A549 (cell line): ENCODE results near the gene FLT3LG. TPM values are rescaled to one million over a fixed set of nuclear protein-coding genes. Genes with fewer than 3 reads are reported as not detected.

Source experiments
- CBX2 ChIP-seq: fragments of 200-600 bp; sonication (generic); IDR thresholded peaks from 2 replicates; pipeline ENCODE4 v1.6.1; 2016; ENCODE audit warnings: low read depth, mild to moderate bottlenecking, borderline replicate concordance
- CBX8 ChIP-seq: fragments of 200-600 bp; sonication (generic); IDR thresholded peaks from 2 replicates; pipeline ENCODE4 v1.6.1; 2016
- CEBPB ChIP-seq, 2 experiments: fragments of >200 bp in 1 of 2; sonication (Bioruptor Twin) in 1 of 2; formaldehyde crosslinking in 1 of 2; IDR thresholded peaks; 2 replicates each; pipeline ENCODE4 v1.6.1; 2012 to 2016
- CHD2 ChIP-seq: fragments of 150-350 bp; IDR thresholded peaks from 2 replicates; pipeline ENCODE4 v1.6.1; 2014; ENCODE audit warnings: low read length; ENCODE audit not compliant: partially characterized antibody
- EHF ChIP-seq: fragments of 250-450 bp; sonication (Bioruptor Pico); IDR thresholded peaks from 2 replicates; pipeline ENCODE4 v1.5.0; 2020; ENCODE audit warnings: mild to moderate bottlenecking
- EHMT2 ChIP-seq: fragments of 200-600 bp; sonication (generic); IDR thresholded peaks from 2 replicates; pipeline ENCODE4 v1.6.1; 2016; ENCODE audit warnings: antibody characterized with exemption, low read depth, mild to moderate bottlenecking, moderate library complexity
- EP300 ChIP-seq, 2 experiments: fragments of >200 bp; sonication (Bioruptor Twin); formaldehyde crosslinking; IDR thresholded peaks; 2 replicates in 1 of 2; 3 replicates in 1 of 2; pipeline ENCODE4 v1.6.1; 2016 to 2017
- ESRRA ChIP-seq: fragments of 150-350 bp; IDR thresholded peaks from 2 replicates; pipeline ENCODE4 v1.6.1; 2014; ENCODE audit warnings: mild to moderate bottlenecking, low read length, borderline replicate concordance
- FOSB ChIP-seq: fragments of 250-450 bp; sonication (Bioruptor Pico); IDR thresholded peaks from 2 replicates; pipeline ENCODE4 v1.5.0; 2020; ENCODE audit warnings: mild to moderate bottlenecking, moderate library complexity
- HEYL ChIP-seq: fragments of 250-450 bp; sonication (Bioruptor Pico); IDR thresholded peaks from 2 replicates; pipeline ENCODE4 v1.8.0; 2021; ENCODE audit warnings: mild to moderate bottlenecking, moderate library complexity
- HMGXB4 ChIP-seq: fragments of 250-450 bp; sonication (Bioruptor Pico); IDR thresholded peaks from 2 replicates; pipeline ENCODE4 v1.5.0; 2021; ENCODE audit warnings: mild to moderate bottlenecking, moderate library complexity, borderline replicate concordance
- HOXB13 ChIP-seq: fragments of 250-450 bp; sonication (Bioruptor Pico); IDR thresholded peaks from 2 replicates; pipeline ENCODE4 v1.5.0; 2020; ENCODE audit warnings: low read depth, mild to moderate bottlenecking, moderate library complexity
- JUN ChIP-seq, 2 experiments: fragments of >200 bp; sonication (Bioruptor Twin); formaldehyde crosslinking; IDR thresholded peaks; 2 replicates in 1 of 2; 3 replicates in 1 of 2; pipeline ENCODE4 v1.6.1; 2016 to 2017
- KDM5A ChIP-seq: fragments of 200-600 bp; sonication (generic); IDR thresholded peaks from 2 replicates; pipeline ENCODE4 v1.6.1; 2016; ENCODE audit warnings: antibody characterized with exemption, mild to moderate bottlenecking
- MAFK ChIP-seq: fragments of 450-650 bp; IDR thresholded peaks from 2 replicates; pipeline ENCODE4 v1.6.1; 2014; ENCODE audit not compliant: partially characterized antibody
- MYC ChIP-seq: IDR thresholded peaks from 2 replicates; pipeline ENCODE4 v1.6.1; 2012; ENCODE audit warnings: mild to moderate bottlenecking, inconsistent platforms, low read length, improper control_type of control experiment, borderline replicate concordance
- NFE2L2 ChIP-seq: fragments of 150-350 bp; conservative IDR thresholded peaks from 2 replicates; pipeline ENCODE4 v1.6.1; 2014; ENCODE audit warnings: low read length
- NPAS2 ChIP-seq: fragments of 250-450 bp; sonication (Bioruptor Pico); IDR thresholded peaks from 2 replicates; pipeline ENCODE4 v1.8.0; 2022; ENCODE audit warnings: mild to moderate bottlenecking, moderate library complexity, borderline replicate concordance
- NR3C1 ChIP-seq: fragments of >200 bp; sonication (Bioruptor Twin); formaldehyde crosslinking; IDR thresholded peaks from 3 replicates; pipeline ENCODE4 v1.6.1; 2017
- PHF8 ChIP-seq: fragments of 200-600 bp; sonication (generic); IDR thresholded peaks from 2 replicates; pipeline ENCODE4 v1.6.1; 2016; ENCODE audit warnings: low read depth, mild to moderate bottlenecking, antibody characterized with exemption, moderate library complexity, borderline replicate concordance
- POLR2A ChIP-seq: IDR thresholded peaks from 2 replicates; pipeline ENCODE4 v1.6.1; 2012; ENCODE audit warnings: mild to moderate bottlenecking, low read length
- RARB ChIP-seq: fragments of 250-450 bp; sonication (Bioruptor Pico); IDR thresholded peaks from 2 replicates; pipeline ENCODE4 v1.8.0; 2021; ENCODE audit warnings: mild to moderate bottlenecking, moderate library complexity
- RCOR1 ChIP-seq: fragments of 150-350 bp; IDR thresholded peaks from 2 replicates; pipeline ENCODE4 v1.6.1; 2014; ENCODE audit warnings: antibody characterized with exemption, low read length, low read depth
- RNF2 ChIP-seq: fragments of 200-600 bp; sonication (generic); IDR thresholded peaks from 2 replicates; pipeline ENCODE4 v1.6.1; 2016; ENCODE audit warnings: low read depth, mild to moderate bottlenecking, antibody characterized with exemption, moderate library complexity, borderline replicate concordance
- SMC3 ChIP-seq: fragments of >200 bp; sonication (Bioruptor Twin); formaldehyde crosslinking; IDR thresholded peaks from 3 replicates; pipeline ENCODE4 v1.6.1; 2018; ENCODE audit warnings: inconsistent platforms
- SREBF2 ChIP-seq: fragments of 450-650 bp; IDR thresholded peaks from 2 replicates; pipeline ENCODE4 v1.6.1; 2014; ENCODE audit warnings: mild to moderate bottlenecking, moderate library complexity
- TFCP2L1 ChIP-seq: fragments of 250-450 bp; sonication (Bioruptor Pico); IDR thresholded peaks from 2 replicates; pipeline ENCODE4 v1.5.0; 2021; ENCODE audit warnings: mild to moderate bottlenecking
- TP53 ChIP-seq: fragments of 250-450 bp; sonication (Bioruptor Pico); IDR thresholded peaks from 2 replicates; pipeline ENCODE4 v1.5.0; 2021; ENCODE audit warnings: mild to moderate bottlenecking, moderate library complexity
- USF2 ChIP-seq: fragments of 450-650 bp; IDR thresholded peaks from 2 replicates; pipeline ENCODE4 v1.6.1; 2014; ENCODE audit warnings: antibody characterized with exemption
- ZC3H11A ChIP-seq: fragments of 450-650 bp; IDR thresholded peaks from 2 replicates; pipeline ENCODE4 v1.6.1; 2014; ENCODE audit warnings: antibody characterized with exemption, mild to moderate bottlenecking
- ZSCAN20 ChIP-seq: fragments of 250-450 bp; sonication (Bioruptor Pico); IDR thresholded peaks from 2 replicates; pipeline ENCODE4 v1.8.0; 2022; ENCODE audit warnings: mild to moderate bottlenecking, moderate library complexity
- polyA plus RNA-seq, 4 experiments: library from polyadenylated mRNA; depleted of rRNA in 3 of 4; stranded (reverse); fragments of >200 nt; fragmentation: RNase III in 1 of 4; extraction: RNeasy Plus Mini Kit Qiagen cat#74134 plus additional on column Dnase treatment in 1 of 4; gene quantifications; 2 replicates in 3 of 4; 3 replicates in 1 of 4; pipeline ENCODE4 v1.2.3, GENCODE V29; 2011 to 2017
- TF ChIP-seq, protein P1 (sequence below): fragments of 250-450 bp; sonication (Bioruptor Pico); IDR thresholded peaks from 2 replicates; pipeline ENCODE4 v1.5.0; 2020; ENCODE audit warnings: low read depth, mild to moderate bottlenecking, moderate library complexity
- TF ChIP-seq, protein P2 (sequence below): fragments of >200 bp; sonication (Bioruptor Twin); formaldehyde crosslinking; IDR thresholded peaks from 3 replicates; pipeline ENCODE4 v1.6.1; 2016
- TF ChIP-seq, protein P3 (sequence below): IDR thresholded peaks from 2 replicates; pipeline ENCODE4 v1.6.1; 2012
- TF ChIP-seq, protein P4 (sequence below): fragments of 150-350 bp; IDR thresholded peaks from 2 replicates; pipeline ENCODE4 v1.6.1; 2014; ENCODE audit warnings: low read depth, mild to moderate bottlenecking, low read length
- TF ChIP-seq, protein P5 (sequence below): IDR thresholded peaks from 2 replicates; pipeline ENCODE4 v1.6.1; 2012; ENCODE audit warnings: low read depth, borderline replicate concordance

The FLT3LG gene
- polyA plus RNA-seq, 2 of the 4 experiments (the other 2 are of a cell fraction): 0.58 to 0.99 TPM

DNA sequence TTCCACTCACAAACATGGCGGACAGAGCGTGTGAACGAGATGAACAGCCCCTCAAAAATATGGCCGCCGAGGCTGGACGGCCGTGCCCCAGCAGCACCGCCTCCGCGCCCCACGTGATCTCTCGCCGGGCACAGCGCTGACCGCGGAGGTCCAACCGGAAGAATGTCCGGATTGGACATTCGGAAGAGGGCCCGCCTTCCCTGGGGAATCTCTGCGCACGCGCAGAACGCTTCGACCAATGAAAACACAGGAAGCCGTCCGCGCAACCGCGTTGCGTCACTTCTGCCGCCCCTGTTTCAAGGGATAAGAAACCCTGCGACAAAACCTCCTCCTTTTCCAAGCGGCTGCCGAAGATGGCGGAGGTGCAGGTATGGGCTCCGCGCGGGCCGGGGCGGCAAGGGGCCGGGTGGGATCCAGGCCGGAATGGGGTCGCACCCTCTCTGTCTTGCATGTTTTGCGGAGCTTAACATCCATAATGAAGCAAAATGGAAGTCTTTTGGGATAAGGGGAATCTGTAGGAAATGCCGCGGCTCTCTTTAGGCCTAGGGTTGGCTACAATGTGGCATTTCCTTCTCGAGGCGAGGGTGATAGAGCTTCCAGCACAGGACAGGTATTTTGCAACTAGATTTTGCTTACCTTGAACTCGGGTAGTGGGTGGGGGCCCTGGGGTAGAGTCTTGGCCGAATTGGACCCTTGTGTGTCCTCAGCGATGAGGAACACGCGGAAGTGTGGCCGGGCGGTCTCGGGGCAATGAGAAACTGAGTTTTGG is 13.4 kb downstream of the FLT3LG start, which contains the start of gene RPL13A (continued):
- TF ChIP-seq HMGXB4 (CRISPR knock-in tag): no peak
- TF ChIP-seq, protein P1, sequence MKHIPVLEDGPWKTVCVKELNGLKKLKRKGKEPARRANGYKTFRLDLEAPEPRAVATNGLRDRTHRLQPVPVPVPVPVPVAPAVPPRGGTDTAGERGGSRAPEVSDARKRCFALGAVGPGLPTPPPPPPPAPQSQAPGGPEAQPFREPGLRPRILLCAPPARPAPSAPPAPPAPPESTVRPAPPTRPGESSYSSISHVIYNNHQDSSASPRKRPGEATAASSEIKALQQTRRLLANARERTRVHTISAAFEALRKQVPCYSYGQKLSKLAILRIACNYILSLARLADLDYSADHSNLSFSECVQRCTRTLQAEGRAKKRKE (CRISPR knock-in tag): 0 out of 2 replicates have a peak, but pooled peaks have one; percentile 42
- peak; percentile 75; the same call in 1 of the 2 replicates for TF ChIP-seq RARB (CRISPR knock-in tag)
- TF ChIP-seq ZC3H11A: no peak
- TF ChIP-seq, protein P2, sequence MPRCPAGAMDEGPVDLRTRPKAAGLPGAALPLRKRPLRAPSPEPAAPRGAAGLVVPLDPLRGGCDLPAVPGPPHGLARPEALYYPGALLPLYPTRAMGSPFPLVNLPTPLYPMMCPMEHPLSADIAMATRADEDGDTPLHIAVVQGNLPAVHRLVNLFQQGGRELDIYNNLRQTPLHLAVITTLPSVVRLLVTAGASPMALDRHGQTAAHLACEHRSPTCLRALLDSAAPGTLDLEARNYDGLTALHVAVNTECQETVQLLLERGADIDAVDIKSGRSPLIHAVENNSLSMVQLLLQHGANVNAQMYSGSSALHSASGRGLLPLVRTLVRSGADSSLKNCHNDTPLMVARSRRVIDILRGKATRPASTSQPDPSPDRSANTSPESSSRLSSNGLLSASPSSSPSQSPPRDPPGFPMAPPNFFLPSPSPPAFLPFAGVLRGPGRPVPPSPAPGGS: peak; percentile 100
- no peak for TF ChIP-seq RNF2
- TF ChIP-seq FOSB (CRISPR knock-in tag): peak; percentile 83; the same call in 1 of the 2 replicates
- peak; percentile 99 for TF ChIP-seq USF2
- no peak for TF ChIP-seq MAFK
- TF ChIP-seq NR3C1: no peak
- no peak for TF ChIP-seq CBX2
- no peak for TF ChIP-seq ESRRA
- TF ChIP-seq TFCP2L1: peak; percentile 80; the same call in 1 of the 2 replicates
- peak; percentile 51; the same call in 1 of the 2 replicates for TF ChIP-seq KDM5A
- no peak for TF ChIP-seq EHMT2
- TF ChIP-seq SMC3: no peak
- TF ChIP-seq NFE2L2: no peak
- TF ChIP-seq POLR2A: peak; percentile 97
- no peak for TF ChIP-seq ZSCAN20
- TF ChIP-seq, protein P3, sequence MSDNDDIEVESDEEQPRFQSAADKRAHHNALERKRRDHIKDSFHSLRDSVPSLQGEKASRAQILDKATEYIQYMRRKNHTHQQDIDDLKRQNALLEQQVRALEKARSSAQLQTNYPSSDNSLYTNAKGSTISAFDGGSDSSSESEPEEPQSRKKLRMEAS: peak; percentile 89
- TF ChIP-seq EP300 (IDR thresholded peaks at IDR 0.05): no peak
- TF ChIP-seq CEBPB (IDR thresholded peaks at IDR 0.05): peak; percentile 83 to 95; a peak in 3 of 4 replicates
- TF ChIP-seq, protein P4, sequence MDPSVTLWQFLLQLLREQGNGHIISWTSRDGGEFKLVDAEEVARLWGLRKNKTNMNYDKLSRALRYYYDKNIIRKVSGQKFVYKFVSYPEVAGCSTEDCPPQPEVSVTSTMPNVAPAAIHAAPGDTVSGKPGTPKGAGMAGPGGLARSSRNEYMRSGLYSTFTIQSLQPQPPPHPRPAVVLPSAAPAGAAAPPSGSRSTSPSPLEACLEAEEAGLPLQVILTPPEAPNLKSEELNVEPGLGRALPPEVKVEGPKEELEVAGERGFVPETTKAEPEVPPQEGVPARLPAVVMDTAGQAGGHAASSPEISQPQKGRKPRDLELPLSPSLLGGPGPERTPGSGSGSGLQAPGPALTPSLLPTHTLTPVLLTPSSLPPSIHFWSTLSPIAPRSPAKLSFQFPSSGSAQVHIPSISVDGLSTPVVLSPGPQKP: no peak
- no peak; the same call in 1 of the 2 replicates for TF ChIP-seq TP53 (CRISPR knock-in tag)
- TF ChIP-seq PHF8: peak; percentile 100
- TF ChIP-seq JUN (IDR thresholded peaks at IDR 0.05): peak; percentile 99 to 100
- no peak for TF ChIP-seq CBX8
- TF ChIP-seq MYC: no peak; the same call in 1 of the 2 replicates
- TF ChIP-seq, protein P5, sequence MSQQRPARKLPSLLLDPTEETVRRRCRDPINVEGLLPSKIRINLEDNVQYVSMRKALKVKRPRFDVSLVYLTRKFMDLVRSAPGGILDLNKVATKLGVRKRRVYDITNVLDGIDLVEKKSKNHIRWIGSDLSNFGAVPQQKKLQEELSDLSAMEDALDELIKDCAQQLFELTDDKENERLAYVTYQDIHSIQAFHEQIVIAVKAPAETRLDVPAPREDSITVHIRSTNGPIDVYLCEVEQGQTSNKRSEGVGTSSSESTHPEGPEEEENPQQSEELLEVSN: 0 out of 2 replicates have a peak, but pooled peaks have one; percentile 9
- TF ChIP-seq CHD2: no peak
- TF ChIP-seq RCOR1: no peak
- peak; percentile 16; the same call in 1 of the 2 replicates for TF ChIP-seq HOXB13 (CRISPR knock-in tag)
- TF ChIP-seq SREBF2: no peak
- peak; percentile 75 for TF ChIP-seq EHF (CRISPR knock-in tag)
- no peak for TF ChIP-seq NPAS2 (CRISPR knock-in tag)
- TF ChIP-seq HEYL (CRISPR knock-in tag): no peak
